Left hindlimb (tissue), 1 donor: Measurements from ENCODE around the gene TBL1X.
"Not testable (repeated sequence)": the region's sequence is repeated elsewhere in the genome, so short reads cannot be mapped to it uniquely, and the experiment has no call there.

ENCODE experiments used
- DNase-seq: peaks from one replicate; pipeline ENCODE4 v3.0.0-alpha.2; 2018

Gene TBL1X

GRCh38 chrX:9500584-9500983, 35.7 kb downstream of the TBL1X start:
- no peak for DNase-seq

GRCh38 chrX:9501362-9501761, 36.5 kb downstream of the TBL1X start:
- no peak for DNase-seq

GRCh38 chrX:9503261-9503660, 38.4 kb downstream of the TBL1X start:
- DNase-seq = no peak

- no peak for DNase-seq
Measured at GRCh38 chrX:9510366-9510765, 45.5 kb downstream of the TBL1X start.

- no peak for DNase-seq
Measured at GRCh38 chrX:9510980-9511379, 46.1 kb downstream of the TBL1X start.

GRCh38 chrX:9515489-9515888, 50.6 kb downstream of the TBL1X start:
- no peak for DNase-seq

- no peak for DNase-seq
Measured at GRCh38 chrX:9515973-9516538, 51.2 kb downstream of the TBL1X start.

GRCh38 chrX:9516635-9517034, 51.8 kb downstream of the TBL1X start:
- DNase-seq = no peak

- DNase-seq = no peak
Measured at GRCh38 chrX:9518051-9518450, 53.2 kb downstream of the TBL1X start.

- no peak for DNase-seq
Measured at GRCh38 chrX:9518889-9519288, 54.0 kb downstream of the TBL1X start.

GRCh38 chrX:9519546-9520216, 54.8 kb downstream of the TBL1X start:
- DNase-seq = no peak

- DNase-seq = no peak
Measured at GRCh38 chrX:9520217-9520590, 55.3 kb downstream of the TBL1X start.

- DNase-seq = no peak
Measured at GRCh38 chrX:9522378-9523155, 57.7 kb downstream of the TBL1X start.

- DNase-seq = no peak
Measured at GRCh38 chrX:9525511-9526248, 60.8 kb downstream of the TBL1X start.

GRCh38 chrX:9526965-9527364, 62.1 kb downstream of the TBL1X start:
- DNase-seq = no peak

- no peak for DNase-seq
Measured at GRCh38 chrX:9528498-9528897, 63.6 kb downstream of the TBL1X start.

GRCh38 chrX:9529223-9529622, 64.4 kb downstream of the TBL1X start:
- no peak for DNase-seq

GRCh38 chrX:9530848-9531274, 66.0 kb downstream of the TBL1X start:
- peak; percentile 58 for DNase-seq

GRCh38 chrX:9532349-9532748, 67.5 kb downstream of the TBL1X start:
- no peak for DNase-seq

GRCh38 chrX:9533611-9534010, 68.8 kb downstream of the TBL1X start:
- DNase-seq = no peak

GRCh38 chrX:9534686-9535085, 69.8 kb downstream of the TBL1X start:
- DNase-seq = no peak

GRCh38 chrX:9535101-9535500, 70.2 kb downstream of the TBL1X start:
- DNase-seq = no peak

- DNase-seq = not testable (repeated sequence)
Measured at GRCh38 chrX:9536156-9536555, 71.3 kb downstream of the TBL1X start.

- DNase-seq = no peak
Measured at GRCh38 chrX:9537781-9538180, 72.9 kb downstream of the TBL1X start.
